Panc1 (cell line): ENCODE results near the gene UBAP2. TPM values are rescaled to one million over a fixed set of nuclear protein-coding genes. Genes with fewer than 3 reads are reported as not detected.

Experiments
- ATAC-seq: fragments of 200-7000 bp; cut with Tn5 transposase; 2 replicates; pipeline ENCODE4 v1.9.1; 2020; ENCODE audit warnings: mild to moderate bottlenecking, moderate library complexity
- BruUV-seq: library from RNA; stranded (reverse); fragments of 400-500 nt; replicated peaks from 2 replicates; lab custom pipeline; 2021; lab: Mats Ljungman, UMichigan
- CTCF ChIA-PET: fragments of 300-600 bp; sonication (Branson Sonifier 250); formaldehyde crosslinking; loops from one replicate; lab custom pipeline; 2022; ENCODE audit warnings: antibody characterized with exemption; lab: Charles Lee
- POLR2A ChIA-PET: fragments of 300-600 bp; sonication (Branson Sonifier 250); formaldehyde crosslinking; loops from one replicate; lab custom pipeline; 2022; ENCODE audit warnings: antibody characterized with exemption; lab: Charles Lee
- DNase-seq: peaks from one replicate; pipeline ENCODE4 v3.0.0-alpha.2; 2010; ENCODE audit warnings: low read depth, low spot score
- H3K27ac ChIP-seq: 2 replicates; pipeline ENCODE4 v1.5.1; 2011; ENCODE audit warnings: mild to moderate bottlenecking, low read length, inconsistent platforms
- H3K27me3 ChIP-seq: fragments of 200-500 bp; sonication (Bioruptor generic); 2 replicates; pipeline ENCODE4 v1.6.0; 2014; ENCODE audit warnings: low read length, inconsistent platforms; ENCODE audit not compliant: control insufficient read depth, insufficient read depth
- H3K36me3 ChIP-seq: fragments of 200-500 bp; sonication (Bioruptor generic); 2 replicates; pipeline ENCODE4 v1.5.1; 2014; ENCODE audit warnings: inconsistent platforms, mild to moderate bottlenecking, low read length, moderate library complexity; ENCODE audit not compliant: control insufficient read depth, insufficient read depth
- H3K4me1 ChIP-seq: 2 replicates; pipeline ENCODE4 v1.5.1; 2011; ENCODE audit warnings: inconsistent platforms, mild to moderate bottlenecking, low read length, moderate library complexity; ENCODE audit not compliant: control insufficient read depth, insufficient read depth
- H3K4me3 ChIP-seq, 2 experiments: 2 replicates each; pipeline ENCODE4 v1.5.1; 2011 to 2012; ENCODE audit warnings: low read depth in 2 of 2, low read length in 2 of 2, mild to moderate bottlenecking in 2 of 2, inconsistent platforms in 1 of 2, moderate library complexity in 1 of 2
- H3K9me3 ChIP-seq: fragments of 200-500 bp; sonication (Bioruptor generic); 2 replicates; pipeline ENCODE4 v1.5.1; 2014; ENCODE audit warnings: low read depth, mild to moderate bottlenecking, inconsistent platforms, low read length, moderate library complexity; ENCODE audit not compliant: control insufficient read depth, insufficient read depth
- POLR2AphosphoS5 ChIP-seq: IDR thresholded peaks from 2 replicates; pipeline ENCODE4 v1.6.1; 2012; ENCODE audit warnings: mild to moderate bottlenecking, low read depth, low read length, moderate library complexity
- REST ChIP-seq, 2 experiments: IDR thresholded peaks; 2 replicates each; pipeline ENCODE4 v1.6.1; 2011 to 2012; ENCODE audit warnings: low read depth in 2 of 2, control low read depth in 1 of 2, low read length in 1 of 2, mild to moderate bottlenecking in 1 of 2, moderate library complexity in 1 of 2; ENCODE audit not compliant: insufficient read depth in 1 of 2
- SIN3A ChIP-seq: IDR thresholded peaks from 2 replicates; pipeline ENCODE4 v1.6.1; 2012; ENCODE audit warnings: low read depth, mild to moderate bottlenecking, low read length, moderate library complexity, borderline replicate concordance; ENCODE audit not compliant: insufficient read depth
- TCF7L2 ChIP-seq: IDR thresholded peaks from 2 replicates; pipeline ENCODE4 v1.6.1; 2011; ENCODE audit warnings: mild to moderate bottlenecking, low read depth, low read length, inconsistent platforms
- in situ Hi-C: cut with HindIII; loops from 2 replicates; pipeline ENCODE4 v1.10.0; 2016; ENCODE audit warnings: low sequenced_read_pairs, low pct_unique_long_range_greater_than_20kb
- intact Hi-C: fragments of 100-400 bp; cut with micrococcal nuclease; formaldehyde crosslinking; loops from one replicate; pipeline ENCODE4 v1.10.0; 2022; ENCODE audit not compliant: unreplicated experiment
- total RNA-seq: library from RNA; stranded (reverse); gene quantifications from one replicate; pipeline ENCODE4 v1.2.1, GENCODE V29; 2021; ENCODE audit not compliant: unreplicated experiment
- TF ChIP-seq, protein P1 (sequence below): fragments of 450-650 bp; IDR thresholded peaks from 2 replicates; pipeline ENCODE4 v1.5.1; 2017; ENCODE audit warnings: mild to moderate bottlenecking

Gene UBAP2
- total RNA-seq, 1 experiment from 2014 or later, result 94.6 TPM

GRCh38 chr9:33894316-33894715 lies 154.4 kb downstream of the UBAP2 start:
- intact Hi-C loops, result no loop called here
- no peaks in the 10 kb centered on the region for H3K4me1 ChIP-seq
- CTCF ChIA-PET, result interaction anchor here (0.8 kb wide), 1 partner anchor 27 kb away, joined by 3 read pairs; no protein-coding TSS in a partner anchor
- H3K36me3 ChIP-seq, result no peaks in the 10 kb centered on the region; the same call in 1 of the 2 replicates
- no peak for TF ChIP-seq TCF7L2
- TF ChIP-seq POLR2AphosphoS5, result no peak
- TF ChIP-seq, protein P1, sequence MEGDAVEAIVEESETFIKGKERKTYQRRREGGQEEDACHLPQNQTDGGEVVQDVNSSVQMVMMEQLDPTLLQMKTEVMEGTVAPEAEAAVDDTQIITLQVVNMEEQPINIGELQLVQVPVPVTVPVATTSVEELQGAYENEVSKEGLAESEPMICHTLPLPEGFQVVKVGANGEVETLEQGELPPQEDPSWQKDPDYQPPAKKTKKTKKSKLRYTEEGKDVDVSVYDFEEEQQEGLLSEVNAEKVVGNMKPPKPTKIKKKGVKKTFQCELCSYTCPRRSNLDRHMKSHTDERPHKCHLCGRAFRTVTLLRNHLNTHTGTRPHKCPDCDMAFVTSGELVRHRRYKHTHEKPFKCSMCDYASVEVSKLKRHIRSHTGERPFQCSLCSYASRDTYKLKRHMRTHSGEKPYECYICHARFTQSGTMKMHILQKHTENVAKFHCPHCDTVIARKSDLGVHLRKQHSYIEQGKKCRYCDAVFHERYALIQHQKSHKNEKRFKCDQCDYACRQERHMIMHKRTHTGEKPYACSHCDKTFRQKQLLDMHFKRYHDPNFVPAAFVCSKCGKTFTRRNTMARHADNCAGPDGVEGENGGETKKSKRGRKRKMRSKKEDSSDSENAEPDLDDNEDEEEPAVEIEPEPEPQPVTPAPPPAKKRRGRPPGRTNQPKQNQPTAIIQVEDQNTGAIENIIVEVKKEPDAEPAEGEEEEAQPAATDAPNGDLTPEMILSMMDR, result no peak
- TF ChIP-seq REST (IDR thresholded peaks at IDR 0.05; ENCODE audit: insufficient read depth in 1 of 2, low read depth in 2 of 2, low read length in 1 of 2), result no peak
- no peak for TF ChIP-seq SIN3A
- ATAC-seq, result no peak
- BruUV-seq, result no TSS peak
- no peak for DNase-seq
- POLR2A ChIA-PET, result interaction anchor here (1.4 kb wide), 1 partner anchor 11 kb away, joined by 3 read pairs; no protein-coding TSS in a partner anchor
- in situ Hi-C loops, result no loop called here
- H3K9me3 ChIP-seq, result no peaks in the 10 kb centered on the region
- no peak overlapping the region for H3K4me3 ChIP-seq
- no peak overlapping the region for H3K27ac ChIP-seq
- H3K27me3 ChIP-seq, result no peaks in the 10 kb centered on the region

GRCh38 chr9:33893861-33894260 lies 154.8 kb downstream of the UBAP2 start:
- TF ChIP-seq POLR2AphosphoS5 (no peak), SIN3A (no peak), TCF7L2 (no peak), REST (IDR thresholded peaks at IDR 0.05; ENCODE audit: insufficient read depth in 1 of 2, low read depth in 2 of 2, low read length in 1 of 2) (no peak)
- TF ChIP-seq, protein P1, result no peak

More at GRCh38 chr9:33893861-33894260, 154.8 kb downstream of the UBAP2 start:
- ATAC-seq (no peak), DNase-seq (no peak)
- ChIA-PET CTCF (interaction anchor here (0.8 kb wide), 1 partner anchor 27 kb away, joined by 3 read pairs; no protein-coding TSS in a partner anchor), POLR2A (interaction anchor here (1.4 kb wide), 1 partner anchor 11 kb away, joined by 3 read pairs; no protein-coding TSS in a partner anchor)
- no peaks in the 10 kb centered on the region for H3K27me3 ChIP-seq
- no peaks in the 10 kb centered on the region for H3K9me3 ChIP-seq
- intact Hi-C loops, result no loop called here
- H3K36me3 ChIP-seq, result no peaks in the 10 kb centered on the region; the same call in 1 of the 2 replicates
- no TSS peak for BruUV-seq
- no peaks in the 10 kb centered on the region for H3K4me1 ChIP-seq
- in situ Hi-C loops, result no loop called here
- no peak overlapping the region for H3K27ac ChIP-seq
- no peak overlapping the region for H3K4me3 ChIP-seq
